GM19025 (cell line): ENCODE measurements around the gene ADARB1.

Experiments
- ATAC-seq: cut with Tn5 transposase; IDR thresholded peaks from one replicate; pipeline ENCODE4 v1.9.1; 2021; ENCODE audit warnings: mild to moderate bottlenecking, low read depth, moderate library complexity; ENCODE audit not compliant: unreplicated experiment

Gene ADARB1

DNA sequence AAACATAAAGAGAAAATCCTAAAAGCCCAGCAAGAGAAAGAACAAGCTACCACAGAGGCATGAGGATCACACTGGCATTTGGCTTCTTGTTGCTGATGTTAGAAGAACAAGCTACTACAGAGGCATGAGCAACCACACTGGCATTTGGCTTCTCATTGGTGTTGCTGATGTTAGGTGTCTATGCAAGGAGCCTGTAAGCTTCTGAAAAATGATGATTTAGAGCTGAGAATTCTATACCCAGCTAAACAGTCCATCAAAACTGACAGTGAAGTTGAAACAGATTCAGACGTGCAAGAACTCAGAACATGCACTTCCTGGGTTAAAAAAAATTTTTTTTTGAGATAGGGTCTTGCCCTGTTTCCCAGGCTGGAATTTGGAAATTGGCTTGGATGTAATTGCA is 37.8 kb upstream of the ADARB1 start:
- no peak for ATAC-seq

DNA sequence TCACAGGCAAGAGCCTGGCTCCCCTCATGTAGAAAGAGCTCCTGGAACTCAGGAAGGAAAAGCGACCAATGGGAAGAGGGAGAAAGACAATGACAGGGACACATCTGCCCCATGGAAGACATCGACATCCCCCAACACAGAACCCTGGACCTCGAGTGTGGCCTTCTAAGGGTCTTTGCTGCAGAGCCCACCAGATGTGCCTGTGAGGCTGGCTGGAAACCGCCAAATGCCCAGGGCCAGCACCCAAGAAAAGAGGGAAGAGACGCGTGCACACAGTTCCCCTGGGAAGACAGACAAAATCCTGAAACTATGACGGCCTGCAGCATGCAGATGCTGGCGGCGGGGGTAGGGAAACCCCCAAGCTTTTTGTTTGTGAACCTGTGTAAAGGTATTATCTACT is 36.4 kb upstream of the ADARB1 start:
- no peak for ATAC-seq

DNA sequence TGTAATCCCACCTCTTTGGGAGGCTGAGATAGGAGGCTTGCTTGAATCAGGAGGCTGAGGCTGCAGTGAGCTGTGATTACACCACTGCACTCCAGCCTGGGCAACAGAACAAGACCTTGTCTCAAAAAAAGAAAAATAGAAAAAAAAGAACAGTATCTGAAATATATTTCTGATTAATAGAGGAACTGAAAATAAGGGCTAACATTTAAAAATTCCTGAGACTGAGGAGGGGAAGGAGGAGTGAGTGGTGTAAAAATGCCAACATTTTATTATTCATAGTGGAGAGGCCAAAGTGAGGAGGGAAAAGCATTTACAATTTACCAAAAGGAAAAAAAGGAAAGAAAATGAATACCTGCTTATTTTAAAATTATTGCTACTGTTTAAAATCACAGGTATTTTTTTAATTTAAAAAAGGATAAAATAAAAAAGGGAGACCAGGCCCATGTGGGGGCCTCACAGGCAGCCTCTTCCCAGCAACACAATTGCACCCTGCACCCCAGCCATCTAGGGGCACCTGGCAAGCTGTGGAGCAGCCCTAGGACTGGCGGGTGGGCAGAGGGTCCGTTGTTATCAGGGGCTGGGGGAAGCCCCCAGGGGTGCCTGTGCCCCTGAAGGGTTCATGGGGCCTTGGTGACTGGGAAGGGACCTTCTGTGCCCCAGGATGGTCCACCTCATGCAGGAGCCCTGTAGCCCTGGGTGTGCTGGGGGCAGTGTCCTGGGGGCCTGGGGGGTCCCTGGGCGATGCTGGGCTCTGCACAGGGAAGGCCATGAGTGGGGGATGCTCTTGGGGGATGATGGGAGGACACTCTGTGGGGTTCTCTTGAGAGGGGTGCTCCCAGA is 34.8 kb upstream of the ADARB1 start:
- no peak for ATAC-seq

DNA sequence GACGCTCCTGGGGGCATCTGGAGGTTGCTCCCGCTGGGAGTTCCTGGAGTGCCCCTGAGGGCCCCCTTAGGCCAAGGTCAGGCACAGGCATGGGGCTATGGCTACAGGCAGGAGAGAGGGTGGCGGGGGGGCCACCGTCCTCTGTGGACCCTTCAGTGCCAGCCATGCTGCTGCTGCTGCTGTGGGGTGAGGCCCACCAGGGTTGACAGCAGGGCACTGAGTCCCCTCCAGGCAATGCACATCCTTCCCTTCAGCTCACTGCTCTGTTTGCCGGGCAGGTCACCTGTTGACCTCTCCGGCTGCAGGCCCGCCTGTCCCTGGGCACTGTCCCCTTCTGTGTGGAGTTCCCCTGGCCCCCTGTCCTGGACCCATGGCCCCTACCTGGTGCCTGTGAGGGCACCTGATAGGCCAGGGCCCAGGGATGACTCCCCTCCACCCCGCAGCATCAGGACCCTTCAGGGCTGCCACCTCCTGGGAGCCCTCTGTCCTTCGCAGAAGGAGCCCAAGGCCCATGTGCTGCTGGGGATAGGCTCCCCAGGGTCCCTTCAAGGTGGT is 34.1 kb upstream of the ADARB1 start:
- no peak for ATAC-seq

DNA sequence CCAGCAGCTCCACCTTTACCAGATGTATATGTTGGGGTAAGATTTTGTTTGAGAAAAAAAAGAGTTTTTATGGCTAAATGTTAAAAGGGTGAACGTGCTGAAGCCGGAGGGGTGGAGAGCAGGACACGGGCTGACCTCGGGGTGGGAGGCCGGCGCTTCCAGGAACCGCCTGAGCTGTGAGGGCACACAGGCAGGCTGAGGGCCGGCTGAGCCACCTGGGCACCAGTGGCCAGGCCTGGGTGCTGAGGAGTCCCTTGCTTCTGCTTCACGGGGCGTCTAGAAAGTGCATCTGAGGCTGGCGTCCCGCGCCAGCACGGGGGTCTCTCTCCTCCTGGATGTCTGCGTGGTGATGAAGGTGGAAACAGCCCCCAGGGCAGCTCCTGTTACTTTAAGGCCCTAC is 33.6 kb upstream of the ADARB1 start:
- ATAC-seq, result no peak

DNA sequence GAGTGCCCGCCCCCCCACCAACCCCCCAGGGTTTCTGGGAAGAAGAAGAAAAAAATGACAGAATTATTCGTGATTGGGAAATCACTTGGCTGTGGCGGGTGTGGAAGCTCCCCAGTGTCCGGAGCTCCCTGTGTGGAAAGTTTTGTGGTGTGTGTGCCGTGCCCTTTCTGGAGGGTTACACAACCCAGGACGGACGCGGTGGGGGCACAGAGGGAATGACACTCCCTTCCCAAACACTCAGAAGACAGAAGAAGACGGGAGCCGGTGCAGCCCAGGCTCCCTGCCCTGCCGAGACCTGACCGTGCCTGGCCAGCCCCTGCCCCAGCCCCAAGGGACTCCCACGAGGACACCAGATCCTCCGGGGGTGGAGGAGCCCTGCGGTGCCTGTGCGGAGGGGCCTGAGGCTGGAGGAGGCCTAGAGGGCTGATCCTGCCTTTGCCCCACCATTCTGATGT is 33.0 kb upstream of the ADARB1 start:
- ATAC-seq, result no peak

DNA sequence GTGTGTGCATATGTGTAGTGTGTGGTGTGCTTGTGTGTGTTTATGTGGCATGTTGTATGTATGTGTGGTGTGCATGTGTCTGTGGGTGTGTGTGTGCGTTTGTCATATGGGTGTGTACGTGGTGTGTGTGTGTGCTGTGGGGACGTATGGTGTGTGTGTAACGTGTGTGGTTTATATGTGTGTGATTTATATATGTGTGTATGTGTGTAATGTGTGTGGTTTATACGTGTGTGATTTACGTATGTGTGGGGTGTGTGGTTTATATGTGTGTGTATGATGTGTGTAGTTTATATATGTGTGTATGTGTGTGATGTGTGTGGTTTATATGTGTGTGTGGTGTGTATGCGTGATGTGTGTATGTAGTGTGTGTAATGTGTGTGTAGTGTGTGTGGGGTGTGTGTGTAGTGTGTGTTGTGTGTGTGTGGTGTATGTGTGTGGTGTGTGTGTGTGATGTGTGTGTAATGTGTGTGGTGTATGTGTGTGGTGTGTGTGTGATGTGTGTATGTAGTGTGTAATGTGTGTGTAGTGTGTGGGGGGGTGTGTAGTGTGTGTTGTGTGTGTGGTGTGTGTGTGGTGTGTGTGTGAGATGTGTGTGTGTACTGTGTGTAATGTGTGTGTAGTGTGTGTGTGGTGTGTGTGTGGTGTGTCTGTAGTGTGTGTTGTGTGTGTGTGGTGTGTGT is 32.3 kb upstream of the ADARB1 start:
- no peak for ATAC-seq

DNA sequence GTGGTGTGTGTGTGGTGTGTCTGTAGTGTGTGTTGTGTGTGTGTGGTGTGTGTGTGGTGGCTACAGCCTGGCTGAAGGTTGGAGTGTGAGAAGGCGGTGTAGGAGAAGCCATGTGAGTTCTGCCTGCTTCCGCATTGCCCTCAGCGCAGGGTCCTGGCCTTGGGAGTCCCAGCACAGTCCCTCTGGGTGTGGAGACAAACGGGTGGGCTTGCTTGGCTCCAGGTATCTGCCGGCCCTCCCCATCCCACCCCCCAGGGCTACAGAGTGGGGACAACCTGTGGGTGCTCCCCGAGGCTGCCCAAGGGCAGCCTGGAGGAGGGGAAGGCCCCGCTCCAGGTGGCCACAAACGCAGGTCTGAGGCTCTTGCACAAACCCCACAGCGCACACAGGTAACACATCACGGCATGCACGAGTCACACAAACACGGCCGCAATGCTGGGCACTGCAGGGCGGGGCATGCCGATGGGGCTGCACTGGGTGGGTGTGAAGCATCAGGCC is 31.7 kb upstream of the ADARB1 start:
- no peak for ATAC-seq

DNA sequence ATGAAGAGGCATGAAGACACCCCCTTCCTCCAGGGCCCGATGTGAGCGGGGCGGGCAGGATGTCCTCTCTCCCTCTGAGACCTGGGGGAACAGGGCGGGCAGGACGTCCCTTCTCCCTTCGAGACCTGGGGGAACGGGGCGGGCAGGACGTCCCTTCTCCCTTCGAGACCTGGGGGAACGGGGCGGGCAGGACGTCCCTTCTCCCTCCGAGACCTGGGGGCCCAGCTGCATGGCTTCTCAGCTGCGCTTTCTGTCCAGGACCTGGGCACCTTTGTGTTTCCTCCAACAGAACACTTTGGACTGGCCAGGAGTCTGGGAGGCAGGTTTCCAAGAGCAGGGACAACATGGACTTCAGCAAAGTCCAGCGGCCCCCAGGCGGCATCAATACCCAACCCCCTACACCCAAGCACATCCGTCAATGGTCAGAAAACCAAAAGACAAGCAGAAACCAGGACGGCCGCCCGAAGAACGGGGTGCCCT is 30.8 kb upstream of the ADARB1 start:
- no peak for ATAC-seq

DNA sequence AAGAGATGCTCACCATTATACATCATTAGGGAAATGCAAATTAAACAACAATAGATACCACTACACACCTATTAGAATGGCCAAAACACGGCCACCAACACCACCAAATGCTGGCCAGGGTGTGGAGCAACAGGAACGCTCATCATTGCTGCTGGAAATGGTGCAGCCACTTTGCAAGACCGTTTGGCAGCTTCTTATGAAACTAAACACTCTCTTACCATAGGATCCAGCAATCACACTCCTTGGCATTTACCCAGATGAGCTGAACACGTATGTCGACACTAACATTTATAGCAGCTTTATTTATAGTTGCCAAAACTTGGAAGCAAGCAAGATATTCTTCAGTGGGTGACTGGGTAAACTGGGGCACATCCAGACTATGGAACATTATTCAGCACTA is 28.9 kb upstream of the ADARB1 start:
- no peak for ATAC-seq

DNA sequence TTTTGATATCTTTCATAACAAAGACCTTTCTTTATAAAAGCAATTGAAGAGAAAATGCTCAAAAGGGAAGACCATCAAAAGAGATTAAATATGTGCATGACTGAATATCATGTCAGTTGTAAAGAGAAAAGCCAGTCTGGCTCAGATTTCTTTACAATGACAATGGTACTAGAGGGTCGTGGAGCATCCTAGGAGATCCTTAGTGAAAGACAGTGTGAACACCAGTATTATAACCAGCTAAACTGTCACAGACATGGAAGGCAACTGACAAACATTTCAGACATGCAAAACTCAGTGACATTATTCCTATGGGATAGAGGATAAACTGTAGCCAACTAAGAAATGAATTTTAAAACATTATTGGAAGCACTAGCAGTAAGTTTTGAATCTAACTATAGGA is 27.1 kb upstream of the ADARB1 start:
- ATAC-seq, result no peak

DNA sequence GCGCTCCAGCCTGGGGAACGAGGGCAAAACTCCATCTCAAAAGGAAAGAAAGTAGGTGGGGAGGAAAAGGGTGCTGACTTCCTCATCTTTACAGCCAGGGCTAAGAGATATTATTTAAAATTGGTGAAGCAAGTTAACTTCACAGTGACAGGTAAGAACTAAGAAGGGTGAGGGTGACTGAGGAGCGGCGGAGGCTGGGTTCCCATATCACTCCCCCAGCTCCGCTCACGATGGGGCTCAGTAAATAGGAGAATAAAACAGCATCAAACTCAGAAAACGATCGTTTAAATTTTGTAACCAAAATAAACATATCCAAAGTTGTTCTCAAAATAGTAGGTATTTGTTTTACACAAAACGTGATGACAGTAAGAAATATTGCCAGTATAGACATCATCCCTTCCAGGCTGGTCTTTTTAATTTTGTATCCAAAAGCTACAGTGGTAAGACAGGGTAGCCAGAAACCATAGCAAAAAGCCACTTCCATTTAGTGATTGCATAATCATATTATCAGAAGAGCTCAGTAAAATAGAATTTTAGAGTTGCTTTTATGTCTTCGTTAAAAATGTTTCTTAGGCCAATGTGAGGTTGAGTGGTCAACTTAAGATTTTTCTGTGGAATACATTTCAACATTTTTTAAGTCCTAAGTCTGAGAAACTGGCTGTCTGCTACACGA is 26.2 kb upstream of the ADARB1 start:
- no peak for ATAC-seq

DNA sequence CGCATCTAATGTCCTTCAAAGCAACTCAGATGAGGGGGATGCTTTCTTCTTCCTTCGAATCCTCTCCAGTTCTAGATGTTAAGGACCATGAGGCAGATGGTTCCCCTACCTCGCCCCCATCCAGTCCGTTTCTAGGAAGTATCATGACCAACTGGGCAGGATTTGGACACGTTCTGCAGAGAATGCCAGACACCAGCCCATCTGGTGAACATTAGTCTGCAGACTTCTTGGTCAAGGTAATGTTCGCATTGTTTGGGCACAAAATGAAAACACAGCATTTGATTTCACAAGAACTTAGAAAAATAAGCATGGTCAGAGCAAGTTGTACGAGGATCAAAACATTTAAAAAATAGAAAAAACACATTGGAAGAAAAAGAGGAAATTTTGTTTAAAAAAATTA is 25.4 kb upstream of the ADARB1 start:
- ATAC-seq, result no peak

DNA sequence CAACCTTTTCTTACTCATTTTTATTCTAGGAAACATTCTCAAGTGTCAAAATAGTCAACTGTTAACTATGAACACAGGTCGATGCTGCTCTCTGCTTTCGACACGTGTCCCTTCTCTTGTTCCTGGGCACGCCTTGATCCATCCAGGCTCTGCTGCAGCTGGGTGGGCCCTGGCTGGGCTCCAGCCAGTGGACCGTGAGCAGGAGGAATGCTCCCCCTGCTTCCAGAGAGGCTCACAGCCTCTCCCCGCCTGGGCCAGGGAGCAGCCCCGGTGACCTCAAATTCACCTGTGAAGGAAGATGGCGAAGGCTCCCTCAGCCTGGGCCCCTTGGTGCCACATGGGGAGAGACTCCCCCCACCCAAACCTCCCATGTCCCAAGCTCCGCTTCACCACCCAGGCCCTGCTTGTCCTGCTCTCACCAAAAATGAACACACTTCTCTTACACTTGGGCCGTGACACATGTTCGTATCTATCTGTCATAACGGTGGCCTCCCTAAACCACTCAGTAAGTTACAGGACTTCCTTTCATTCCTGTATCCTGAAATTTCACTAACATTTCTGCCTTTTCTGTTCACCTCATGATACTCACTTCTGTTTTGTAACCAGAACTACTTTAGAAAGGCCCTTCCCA is 24.6 kb upstream of the ADARB1 start:
- ATAC-seq, result no peak

DNA sequence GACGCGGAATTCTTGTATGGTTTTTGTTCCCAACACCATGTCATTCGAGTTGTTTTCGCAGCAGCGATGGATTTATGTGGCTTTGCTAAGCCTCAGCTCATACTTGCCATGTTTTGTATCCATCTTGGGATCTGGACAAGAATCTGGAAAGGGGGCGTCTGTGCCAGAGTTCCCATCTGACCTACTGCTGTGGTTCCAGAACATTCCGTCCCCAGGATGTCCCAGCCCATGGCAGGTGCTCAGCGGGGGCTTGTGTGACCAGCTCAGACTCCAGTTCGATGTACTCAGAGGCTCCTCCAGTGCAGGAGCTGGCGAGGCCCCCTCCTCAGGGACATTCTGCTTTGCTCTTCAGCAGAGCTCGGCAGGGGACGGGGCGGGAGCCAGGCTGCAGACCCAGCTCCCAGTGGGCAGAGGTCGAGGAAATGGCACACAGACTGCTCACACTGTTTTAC is 24.0 kb upstream of the ADARB1 start:
- ATAC-seq, result no peak

DNA sequence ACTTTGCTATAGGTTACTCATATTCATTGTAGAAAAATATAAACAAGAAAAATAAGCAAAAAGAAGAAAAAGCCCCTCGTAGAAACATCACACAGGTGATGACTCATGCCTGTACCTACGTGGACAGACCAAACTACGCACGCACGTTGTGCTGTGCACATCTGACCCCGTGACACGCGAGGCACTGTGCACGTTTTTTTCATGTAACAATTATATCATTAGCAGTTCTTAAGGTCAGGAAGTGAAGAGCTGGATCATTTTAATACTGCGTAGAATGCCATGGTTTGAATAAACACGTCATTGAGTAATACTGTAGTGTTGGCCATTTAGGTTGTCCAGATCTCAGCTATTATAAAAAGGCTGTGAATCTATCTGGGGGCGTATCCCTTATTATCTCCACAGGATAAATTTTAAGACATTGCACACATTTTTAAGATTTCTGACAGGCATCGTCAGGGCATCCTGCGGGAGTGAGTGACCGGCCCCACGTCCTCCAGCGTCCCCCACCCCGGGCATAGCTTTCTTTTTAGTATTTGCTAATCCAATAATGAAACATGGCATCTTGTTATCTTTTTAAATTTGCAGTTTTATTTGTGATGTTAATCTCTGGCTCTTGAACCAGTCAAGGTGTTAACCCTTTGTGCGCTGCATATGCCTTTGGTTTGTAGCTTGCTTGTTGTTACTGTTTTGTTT is 23.4 kb upstream of the ADARB1 start:
- ATAC-seq, result no peak

DNA sequence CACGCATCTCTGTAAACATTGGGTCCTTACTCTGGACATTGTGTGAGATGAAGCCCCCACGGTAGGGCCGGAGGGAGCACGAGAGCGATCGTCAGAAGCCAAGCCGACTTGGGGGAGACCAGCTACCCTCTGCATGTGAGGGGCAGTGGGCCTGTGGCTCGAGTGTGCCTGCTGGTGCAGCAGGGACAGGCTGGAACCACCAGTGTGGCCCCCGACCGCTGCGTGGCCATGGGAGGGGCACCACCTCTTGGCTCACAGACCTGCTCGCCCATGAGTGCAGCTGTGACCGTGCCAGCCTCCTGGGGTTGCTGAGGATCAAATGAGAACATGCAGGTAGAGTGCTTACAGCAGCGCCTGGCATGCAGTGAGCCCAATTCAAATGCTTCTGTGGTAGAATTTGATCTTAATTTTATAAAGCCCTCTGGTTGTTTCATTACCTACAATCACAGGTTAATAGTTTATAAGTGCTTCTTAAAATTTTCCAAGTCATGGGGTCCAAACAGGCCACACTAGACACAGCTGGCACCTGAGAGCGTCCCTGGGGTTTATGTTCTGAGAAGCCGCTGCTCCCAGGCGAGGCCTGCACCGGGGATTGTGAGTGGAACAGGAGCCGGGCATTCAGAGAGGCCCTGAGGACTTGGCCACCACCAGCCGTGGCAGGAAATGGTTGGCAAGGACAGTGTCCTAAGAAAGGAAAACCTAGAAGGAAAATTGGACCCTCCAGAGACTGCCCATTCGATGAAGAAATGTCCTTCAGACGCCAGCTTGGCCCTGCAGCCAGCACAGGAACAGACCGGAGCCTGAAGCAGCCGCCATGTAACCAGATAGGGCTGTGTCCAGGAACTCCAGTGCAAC is 22.6 kb upstream of the ADARB1 start:
- ATAC-seq, result no peak

DNA sequence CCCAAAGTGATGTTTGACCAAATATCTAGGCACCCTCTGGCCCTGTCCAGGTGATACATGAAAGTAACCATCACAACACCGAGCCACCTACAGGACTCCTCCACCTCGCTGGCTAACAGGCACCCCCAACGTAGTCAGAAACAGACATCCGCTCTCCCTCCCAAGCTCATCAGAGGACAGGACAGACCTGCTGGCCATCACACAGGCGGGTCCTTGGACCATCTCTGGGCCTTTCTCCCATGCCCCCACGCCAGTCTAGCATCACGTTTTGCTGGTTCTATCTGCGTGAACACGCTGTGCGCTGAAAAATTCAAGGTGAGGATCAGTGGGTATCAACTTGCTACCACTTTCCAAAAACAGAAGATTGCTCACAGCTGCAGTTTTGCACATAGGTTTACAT is 21.4 kb upstream of the ADARB1 start:
- no peak for ATAC-seq
